HG03108 (cell line): Measurements from ENCODE around the gene MOCS2.
A peak's percentile ranks its signal among the peaks of the same experiment; 100 is the strongest.
"Not testable (repeated sequence)": the region's sequence is repeated elsewhere in the genome, so short reads cannot be mapped to it uniquely, and the experiment has no call there.

Source experiments
- ATAC-seq: cut with Tn5 transposase; IDR thresholded peaks from one replicate; pipeline ENCODE4 v1.9.1; 2021; ENCODE audit warnings: moderate library complexity; ENCODE audit not compliant: unreplicated experiment

Gene MOCS2, protein sequence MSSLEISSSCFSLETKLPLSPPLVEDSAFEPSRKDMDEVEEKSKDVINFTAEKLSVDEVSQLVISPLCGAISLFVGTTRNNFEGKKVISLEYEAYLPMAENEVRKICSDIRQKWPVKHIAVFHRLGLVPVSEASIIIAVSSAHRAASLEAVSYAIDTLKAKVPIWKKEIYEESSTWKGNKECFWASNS

GRCh38 chr5:53109443-53110127 is at the start of gene MOCS2:
Gene MOCS2, minus strand, starts transcription at chr5:53109757. Its CDS starts 2,583 bp downstream, at chr5:53107174.
- peak; percentile 96 for ATAC-seq

GRCh38 chr5:53151713-53152458 is 42.3 kb upstream of the MOCS2 start:
- no peak for ATAC-seq

GRCh38 chr5:53133020-53133419 is 23.5 kb upstream of the MOCS2 start:
- ATAC-seq: no peak

GRCh38 chr5:53130266-53130665 is 20.7 kb upstream of the MOCS2 start:
- ATAC-seq: no peak

DNA sequence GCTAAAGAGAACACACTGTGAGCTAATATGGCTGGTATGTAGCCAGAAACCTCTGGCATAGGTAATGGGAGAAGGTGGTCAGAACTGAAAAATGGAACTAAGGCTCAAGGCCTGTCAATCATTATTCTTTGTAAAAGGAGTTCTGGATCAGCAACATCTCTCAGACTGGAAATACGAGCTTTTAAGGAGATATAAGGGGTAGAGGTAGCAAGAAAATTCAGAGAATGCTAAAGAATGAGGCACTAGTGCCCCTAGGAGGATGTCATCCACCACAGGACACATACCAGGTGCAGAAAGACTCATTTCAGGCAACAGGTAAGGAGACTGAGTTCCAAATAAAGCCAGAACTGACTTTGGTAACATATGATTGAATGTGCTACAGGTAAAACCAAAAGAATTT is 18.9 kb upstream of the MOCS2 start:
- ATAC-seq: no peak

DNA sequence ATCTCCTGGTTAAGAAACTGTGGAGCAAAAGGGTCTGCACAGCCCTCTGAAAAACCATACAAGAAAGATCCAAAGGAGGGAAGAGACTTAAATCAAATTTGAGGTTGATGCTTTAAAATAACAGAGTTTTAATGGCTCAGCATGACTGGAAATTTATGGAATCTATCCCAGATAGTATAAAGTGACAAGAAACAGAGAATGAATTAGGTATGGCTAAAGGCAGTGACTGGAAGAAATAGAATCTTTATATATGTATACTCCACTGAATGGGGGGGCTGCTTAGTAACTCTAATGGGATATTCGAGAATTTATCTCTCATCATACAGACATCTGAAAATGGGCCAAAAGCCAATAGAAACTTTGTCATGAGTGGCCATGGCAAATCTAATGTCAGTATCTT is 17.6 kb upstream of the MOCS2 start:
- ATAC-seq: no peak

GRCh38 chr5:53126521-53126920 is 17.0 kb upstream of the MOCS2 start:
- no peak for ATAC-seq

- ATAC-seq: no peak
Observed at GRCh38 chr5:53123702-53124101, 14.1 kb upstream of the MOCS2 start.

DNA sequence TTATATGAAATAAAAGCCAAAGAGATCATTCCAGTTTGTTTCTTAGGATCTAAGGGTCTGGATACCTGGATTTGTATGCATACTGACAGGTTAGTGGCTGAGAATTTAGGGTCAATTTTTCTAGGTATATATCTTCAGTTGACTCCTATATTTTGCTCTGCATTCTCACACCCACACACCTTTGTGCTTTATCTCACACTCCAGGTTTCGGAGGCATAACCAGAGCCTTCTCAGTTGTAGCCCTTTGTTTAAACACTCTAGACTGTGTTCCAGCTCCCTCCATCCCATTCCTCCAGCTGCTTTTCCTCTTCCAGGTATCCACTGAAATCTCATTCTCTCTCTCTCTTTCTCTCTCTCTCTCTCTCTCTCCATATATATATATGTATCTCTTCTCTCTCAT is 10.6 kb upstream of the MOCS2 start:
- ATAC-seq: no peak

DNA sequence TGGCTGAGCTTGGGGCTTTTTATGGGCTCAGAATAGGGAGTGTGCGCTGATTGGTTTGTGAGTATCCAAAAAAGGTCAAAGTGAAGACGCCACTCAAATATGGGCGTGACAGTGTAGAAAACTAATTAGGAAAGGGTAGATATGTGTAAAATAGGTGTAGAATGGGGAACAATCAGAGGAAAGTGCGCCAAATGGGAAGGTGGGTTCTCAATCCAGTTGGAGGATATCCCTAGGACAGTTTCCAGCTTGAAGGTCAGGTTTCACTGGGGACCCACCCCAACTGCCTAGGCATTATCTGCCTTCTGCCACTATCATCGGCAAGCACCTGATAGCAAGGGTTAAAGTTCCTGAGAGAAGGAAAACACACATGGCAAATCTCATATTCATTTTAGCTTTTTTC is 9.3 kb upstream of the MOCS2 start:
- ATAC-seq: no peak

- ATAC-seq: no peak
Observed at GRCh38 chr5:53116597-53116996, 7.0 kb upstream of the MOCS2 start.

DNA sequence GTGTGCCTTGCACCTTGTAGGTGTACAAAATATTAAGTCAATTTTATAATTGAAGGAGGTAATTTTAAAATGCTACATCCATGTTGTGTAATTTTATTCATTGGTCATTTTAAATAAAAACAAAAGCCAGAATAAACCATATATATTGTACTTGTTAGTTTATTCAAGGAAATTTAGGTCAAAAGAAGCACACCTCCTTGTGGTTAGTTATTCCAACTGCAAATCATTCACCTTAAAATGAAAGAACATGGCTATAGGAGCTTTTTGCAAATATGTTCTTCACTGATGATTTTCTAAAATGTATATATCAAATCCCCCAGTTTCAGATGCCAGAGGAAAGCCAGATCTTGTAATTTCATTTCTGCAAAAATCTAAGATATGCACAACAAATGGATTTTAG is 5.4 kb upstream of the MOCS2 start:
- no peak for ATAC-seq

- ATAC-seq: no peak
Observed at GRCh38 chr5:53113947-53114346, 4.4 kb upstream of the MOCS2 start.

GRCh38 chr5:53112909-53113308 is 3.4 kb upstream of the MOCS2 start:
- no peak for ATAC-seq

DNA sequence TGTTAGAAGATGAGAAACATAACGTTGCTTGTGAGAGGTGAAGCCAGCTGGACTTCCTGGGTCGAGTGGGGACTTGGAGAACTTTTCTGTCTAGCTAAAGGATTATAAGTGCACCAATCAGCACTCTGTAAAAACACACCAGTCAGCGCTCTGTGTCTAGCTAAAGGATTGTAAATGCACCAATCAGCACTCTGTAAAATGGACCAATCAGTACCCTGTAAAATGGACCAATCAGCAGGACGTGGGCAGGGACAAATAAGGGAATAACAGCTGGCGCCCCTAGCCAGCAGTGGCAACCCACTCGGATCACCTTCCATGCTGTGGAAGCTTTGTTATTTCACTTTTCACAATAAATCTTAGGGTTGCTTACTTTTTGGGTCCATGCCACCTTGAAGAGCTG is 2.8 kb upstream of the MOCS2 start:
- not testable (repeated sequence) for ATAC-seq

- no peak for ATAC-seq
Observed at GRCh38 chr5:53111139-53111538, 1.6 kb upstream of the MOCS2 start.

DNA sequence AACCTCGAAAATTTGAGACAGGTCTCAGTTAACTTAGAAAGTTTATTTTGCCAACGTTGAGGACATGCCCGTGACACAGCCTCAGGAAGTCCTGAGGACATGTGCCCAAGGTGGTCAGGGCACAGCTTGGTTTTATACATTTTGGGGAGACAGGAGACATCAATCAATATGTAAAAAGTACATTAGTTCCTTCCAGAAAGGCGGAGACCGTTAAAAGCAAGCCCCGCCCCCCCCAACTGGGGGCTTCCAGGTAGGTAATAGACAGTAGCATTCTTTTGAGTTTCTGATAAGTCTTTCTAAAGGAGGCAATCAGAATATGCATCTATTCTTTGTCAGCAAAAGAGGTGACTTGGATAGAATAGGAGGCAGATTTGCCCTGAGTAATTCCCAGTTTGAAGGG is 599 bp upstream of the MOCS2 start:
- no peak for ATAC-seq

GRCh38 chr5:53109056-53109442 is 508 bp downstream of the MOCS2 start:
- peak; percentile 4 for ATAC-seq

DNA sequence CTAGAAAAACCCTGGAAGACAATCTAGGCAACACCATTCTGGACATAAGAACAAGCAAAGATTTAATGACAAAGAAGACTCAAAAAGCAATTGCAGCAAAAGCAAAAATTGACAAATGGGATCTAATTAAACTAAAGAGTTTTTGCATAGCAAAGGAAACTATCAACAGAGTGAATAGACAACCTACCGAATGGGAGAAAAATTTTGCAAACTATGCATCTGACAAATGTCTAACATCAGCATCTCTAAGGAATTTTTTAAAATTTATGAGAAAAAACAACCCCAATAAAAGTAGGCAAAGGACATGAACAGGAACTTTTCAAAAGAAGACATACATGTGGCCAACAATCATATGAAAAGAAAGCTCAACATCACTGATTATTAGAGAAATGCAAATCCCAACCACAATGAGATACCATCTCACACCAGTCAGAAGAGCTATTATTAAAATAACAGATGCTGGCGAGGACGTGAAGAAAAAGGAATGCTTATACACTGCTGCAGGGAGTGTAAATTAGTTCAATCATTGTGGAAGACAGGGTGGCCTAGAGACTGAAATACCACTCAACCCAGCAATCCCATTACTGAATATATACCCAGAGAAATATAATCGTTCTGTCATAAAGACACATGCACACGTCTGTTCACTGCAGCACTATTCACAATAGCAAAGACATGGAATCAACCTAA is 3.8 kb downstream of the MOCS2 start:
- no peak for ATAC-seq

DNA sequence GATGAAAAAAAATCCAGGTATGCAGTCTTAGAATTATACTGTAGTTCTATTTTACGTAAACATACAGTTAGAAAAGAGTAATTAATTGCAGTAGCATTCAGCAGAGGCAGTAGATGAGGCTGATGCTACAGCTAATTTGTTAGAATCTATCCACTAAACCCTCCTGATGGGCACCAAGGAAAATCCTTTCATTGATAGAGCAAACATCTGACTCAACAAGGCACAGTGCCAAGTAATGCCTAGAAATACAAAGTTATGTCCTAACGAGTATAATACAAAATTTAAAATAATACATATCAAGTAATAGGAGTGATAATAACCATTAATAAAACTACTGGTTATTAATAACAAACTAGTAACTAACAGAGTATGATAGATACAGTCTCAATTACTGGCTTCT is 9.0 kb downstream of the MOCS2 start:
- ATAC-seq: no peak

- ATAC-seq: no peak
Observed at GRCh38 chr5:53099546-53099945, 10.0 kb downstream of the MOCS2 start.
